GM12891 (cell line): Measurements from ENCODE around the gene ZNF714.

Experiments used
- PAX5 ChIP-seq: IDR thresholded peaks from 2 replicates; pipeline ENCODE4 v1.6.1; 2011; ENCODE audit warnings: low read length, moderate library complexity, mild to moderate bottlenecking; ENCODE audit not compliant: insufficient read depth, severe bottlenecking
- POLR2A ChIP-seq: IDR thresholded peaks from 2 replicates; pipeline ENCODE4 v1.6.1; 2011; ENCODE audit warnings: low read depth, low read length, control low read depth
- POLR2AphosphoS5 ChIP-seq: IDR thresholded peaks from 2 replicates; pipeline ENCODE4 v1.6.1; 2011; ENCODE audit warnings: low read depth, low read length, control low read depth
- SPI1 ChIP-seq: IDR thresholded peaks from 2 replicates; pipeline ENCODE4 v1.6.1; 2011; ENCODE audit warnings: low read depth, low read length, control low read depth
- TAF1 ChIP-seq: IDR thresholded peaks from 2 replicates; pipeline ENCODE4 v1.6.1; 2011; ENCODE audit warnings: low read depth, low read length, control low read depth

DNA sequence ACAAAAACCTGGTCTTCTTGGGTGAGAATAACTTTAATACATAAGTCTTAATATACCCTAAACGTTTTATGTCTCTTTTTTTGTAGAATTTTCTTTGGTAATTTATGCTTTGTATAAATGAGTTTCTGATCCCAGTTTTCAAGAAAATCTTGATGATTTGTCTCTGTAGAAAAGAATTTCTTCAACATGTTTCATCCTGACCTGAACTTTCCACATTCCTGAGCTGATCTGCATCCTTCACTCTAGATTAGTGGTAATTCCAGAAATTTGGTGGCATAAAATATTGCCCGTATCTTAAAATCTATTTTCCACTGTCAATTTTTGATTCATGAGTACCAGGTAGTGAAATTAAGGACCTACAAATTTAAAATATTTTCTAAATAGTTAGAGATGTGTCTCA lies 16.3 kb downstream of the ZNF714 start:
- no peak for TF ChIP-seq POLR2A
- no peak for TF ChIP-seq TAF1
- no peak for TF ChIP-seq POLR2AphosphoS5
- TF ChIP-seq PAX5: no peak
- no peak for TF ChIP-seq SPI1
